ENCODE results near the gene CNGB1. TPM values are rescaled to one million over a fixed set of nuclear protein-coding genes. Genes with fewer than 3 reads are reported as not detected.

CNGB1 gene
- total and polyA plus RNA-seq, 2 of the 13 experiments (the other 11 are each of a cell fraction or from before 2014, with no cell fraction given) = 0.02 to 0.15 TPM

DNA sequence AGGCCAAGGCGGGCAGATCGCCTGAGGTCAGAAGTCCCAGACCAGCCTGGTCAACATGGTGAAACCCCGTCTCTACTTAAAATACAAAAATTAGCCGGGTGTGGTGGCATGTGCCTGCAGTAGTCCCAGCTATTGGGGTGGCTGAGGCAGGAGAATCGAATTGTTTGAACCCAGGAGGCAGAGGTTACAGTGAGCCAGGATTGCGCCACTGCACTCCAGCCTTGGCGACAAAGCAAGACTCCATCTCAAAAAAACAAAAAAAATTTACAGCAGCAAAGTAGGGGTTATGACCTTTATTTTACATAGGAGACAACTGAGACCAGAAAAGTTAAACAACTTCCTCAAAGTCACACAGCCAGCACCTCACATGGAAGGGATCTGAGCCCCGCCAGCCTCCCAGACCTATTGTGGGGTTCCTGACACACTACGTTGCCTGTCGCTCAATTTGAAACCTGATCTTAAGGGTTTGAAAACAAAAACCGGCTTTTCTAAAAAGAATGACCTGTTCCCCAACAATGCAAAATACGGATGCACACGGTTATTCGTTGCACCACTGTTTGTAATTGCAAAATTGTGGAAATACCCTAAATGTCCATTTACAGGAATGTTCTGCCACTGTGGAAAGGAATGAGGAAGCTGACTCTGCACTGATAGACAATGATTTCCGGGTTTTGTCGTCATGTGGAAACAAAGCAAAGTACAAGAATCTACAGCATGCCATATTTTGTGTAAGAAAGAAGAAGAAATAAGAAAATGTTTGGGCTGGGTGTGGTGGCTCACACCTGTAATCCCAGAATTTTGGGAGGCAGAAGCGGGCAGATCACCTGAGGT is 77.2 kb downstream of the CNGB1 start (continued):
- TF ChIP-seq GABPB1 (CRISPR knock-in tag; IDR thresholded peaks at IDR 0.05) (peak; percentile 28; the same call in 1 of the 2 replicates), RAD21 (CRISPR knock-in tag; IDR thresholded peaks at IDR 0.05) (no peak), IRF2 (CRISPR knock-in tag; IDR thresholded peaks at IDR 0.05) (peak; percentile 79), ZNF563 (CRISPR knock-in tag; IDR thresholded peaks at IDR 0.05) (peak; percentile 41; the same call in 1 of the 2 replicates), PAX8 (CRISPR knock-in tag; IDR thresholded peaks at IDR 0.05; ENCODE audit: borderline replicate concordance) (no peak), ATF7 (IDR thresholded peaks at IDR 0.05) (peak; percentile 78), ATF7 (CRISPR knock-in tag; IDR thresholded peaks at IDR 0.05) (no peak), SIX4 (CRISPR knock-in tag; IDR thresholded peaks at IDR 0.05) (peak; percentile 92), SPEN (CRISPR knock-in tag; IDR thresholded peaks at IDR 0.05; ENCODE audit: low read depth) (0 out of 2 replicates have a peak, but pooled peaks have one; percentile 15), PITX1 (CRISPR knock-in tag; IDR thresholded peaks at IDR 0.05) (0 out of 2 replicates have a peak, but pooled peaks have one; percentile 15), ZNF709 (CRISPR knock-in tag; IDR thresholded peaks at IDR 0.05) (peak; percentile 62; the same call in 1 of the 2 replicates), CC2D1A (CRISPR knock-in tag; IDR thresholded peaks at IDR 0.05) (peak; percentile 69; the same call in 1 of the 2 replicates)
- TF ChIP-seq, protein P1, sequence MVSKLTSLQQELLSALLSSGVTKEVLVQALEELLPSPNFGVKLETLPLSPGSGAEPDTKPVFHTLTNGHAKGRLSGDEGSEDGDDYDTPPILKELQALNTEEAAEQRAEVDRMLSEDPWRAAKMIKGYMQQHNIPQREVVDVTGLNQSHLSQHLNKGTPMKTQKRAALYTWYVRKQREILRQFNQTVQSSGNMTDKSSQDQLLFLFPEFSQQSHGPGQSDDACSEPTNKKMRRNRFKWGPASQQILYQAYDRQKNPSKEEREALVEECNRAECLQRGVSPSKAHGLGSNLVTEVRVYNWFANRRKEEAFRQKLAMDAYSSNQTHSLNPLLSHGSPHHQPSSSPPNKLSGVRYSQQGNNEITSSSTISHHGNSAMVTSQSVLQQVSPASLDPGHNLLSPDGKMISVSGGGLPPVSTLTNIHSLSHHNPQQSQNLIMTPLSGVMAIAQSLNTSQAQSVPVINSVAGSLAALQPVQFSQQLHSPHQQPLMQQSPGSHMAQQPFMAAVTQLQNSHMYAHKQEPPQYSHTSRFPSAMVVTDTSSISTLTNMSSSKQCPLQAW (CRISPR knock-in tag; IDR thresholded peaks at IDR 0.05) = peak; percentile 67; the same call in 1 of the 2 replicates
- TF ChIP-seq, protein P2, sequence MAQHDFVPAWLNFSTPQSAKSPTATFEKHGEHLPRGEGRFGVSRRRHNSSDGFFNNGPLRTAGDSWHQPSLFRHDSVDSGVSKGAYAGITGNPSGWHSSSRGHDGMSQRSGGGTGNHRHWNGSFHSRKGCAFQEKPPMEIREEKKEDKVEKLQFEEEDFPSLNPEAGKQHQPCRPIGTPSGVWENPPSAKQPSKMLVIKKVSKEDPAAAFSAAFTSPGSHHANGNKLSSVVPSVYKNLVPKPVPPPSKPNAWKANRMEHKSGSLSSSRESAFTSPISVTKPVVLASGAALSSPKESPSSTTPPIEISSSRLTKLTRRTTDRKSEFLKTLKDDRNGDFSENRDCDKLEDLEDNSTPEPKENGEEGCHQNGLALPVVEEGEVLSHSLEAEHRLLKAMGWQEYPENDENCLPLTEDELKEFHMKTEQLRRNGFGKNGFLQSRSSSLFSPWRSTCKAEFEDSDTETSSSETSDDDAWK (CRISPR knock-in tag; IDR thresholded peaks at IDR 0.05) = no peak
- TF ChIP-seq, protein P3, sequence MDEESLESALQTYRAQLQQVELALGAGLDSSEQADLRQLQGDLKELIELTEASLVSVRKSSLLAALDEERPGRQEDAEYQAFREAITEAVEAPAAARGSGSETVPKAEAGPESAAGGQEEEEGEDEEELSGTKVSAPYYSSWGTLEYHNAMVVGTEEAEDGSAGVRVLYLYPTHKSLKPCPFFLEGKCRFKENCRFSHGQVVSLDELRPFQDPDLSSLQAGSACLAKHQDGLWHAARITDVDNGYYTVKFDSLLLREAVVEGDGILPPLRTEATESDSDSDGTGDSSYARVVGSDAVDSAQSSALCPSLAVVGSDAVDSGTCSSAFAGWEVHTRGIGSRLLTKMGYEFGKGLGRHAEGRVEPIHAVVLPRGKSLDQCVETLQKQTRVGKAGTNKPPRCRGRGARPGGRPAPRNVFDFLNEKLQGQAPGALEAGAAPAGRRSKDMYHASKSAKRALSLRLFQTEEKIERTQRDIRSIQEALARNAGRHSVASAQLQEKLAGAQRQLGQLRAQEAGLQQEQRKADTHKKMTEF (CRISPR knock-in tag; IDR thresholded peaks at IDR 0.05) = peak; percentile 29
- TF ChIP-seq, protein P4, sequence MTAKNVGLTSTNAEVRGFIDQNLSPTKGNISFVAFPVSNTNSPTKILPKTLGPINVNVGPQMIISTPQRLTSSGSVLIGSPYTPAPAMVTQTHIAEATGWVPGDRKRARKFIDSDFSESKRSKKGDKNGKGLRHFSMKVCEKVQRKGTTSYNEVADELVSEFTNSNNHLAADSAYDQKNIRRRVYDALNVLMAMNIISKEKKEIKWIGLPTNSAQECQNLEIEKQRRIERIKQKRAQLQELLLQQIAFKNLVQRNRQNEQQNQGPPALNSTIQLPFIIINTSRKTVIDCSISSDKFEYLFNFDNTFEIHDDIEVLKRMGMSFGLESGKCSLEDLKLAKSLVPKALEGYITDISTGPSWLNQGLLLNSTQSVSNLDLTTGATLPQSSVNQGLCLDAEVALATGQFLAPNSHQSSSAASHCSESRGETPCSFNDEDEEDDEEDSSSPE (CRISPR knock-in tag; IDR thresholded peaks at IDR 0.05) = no peak
- TF ChIP-seq, protein P5, sequence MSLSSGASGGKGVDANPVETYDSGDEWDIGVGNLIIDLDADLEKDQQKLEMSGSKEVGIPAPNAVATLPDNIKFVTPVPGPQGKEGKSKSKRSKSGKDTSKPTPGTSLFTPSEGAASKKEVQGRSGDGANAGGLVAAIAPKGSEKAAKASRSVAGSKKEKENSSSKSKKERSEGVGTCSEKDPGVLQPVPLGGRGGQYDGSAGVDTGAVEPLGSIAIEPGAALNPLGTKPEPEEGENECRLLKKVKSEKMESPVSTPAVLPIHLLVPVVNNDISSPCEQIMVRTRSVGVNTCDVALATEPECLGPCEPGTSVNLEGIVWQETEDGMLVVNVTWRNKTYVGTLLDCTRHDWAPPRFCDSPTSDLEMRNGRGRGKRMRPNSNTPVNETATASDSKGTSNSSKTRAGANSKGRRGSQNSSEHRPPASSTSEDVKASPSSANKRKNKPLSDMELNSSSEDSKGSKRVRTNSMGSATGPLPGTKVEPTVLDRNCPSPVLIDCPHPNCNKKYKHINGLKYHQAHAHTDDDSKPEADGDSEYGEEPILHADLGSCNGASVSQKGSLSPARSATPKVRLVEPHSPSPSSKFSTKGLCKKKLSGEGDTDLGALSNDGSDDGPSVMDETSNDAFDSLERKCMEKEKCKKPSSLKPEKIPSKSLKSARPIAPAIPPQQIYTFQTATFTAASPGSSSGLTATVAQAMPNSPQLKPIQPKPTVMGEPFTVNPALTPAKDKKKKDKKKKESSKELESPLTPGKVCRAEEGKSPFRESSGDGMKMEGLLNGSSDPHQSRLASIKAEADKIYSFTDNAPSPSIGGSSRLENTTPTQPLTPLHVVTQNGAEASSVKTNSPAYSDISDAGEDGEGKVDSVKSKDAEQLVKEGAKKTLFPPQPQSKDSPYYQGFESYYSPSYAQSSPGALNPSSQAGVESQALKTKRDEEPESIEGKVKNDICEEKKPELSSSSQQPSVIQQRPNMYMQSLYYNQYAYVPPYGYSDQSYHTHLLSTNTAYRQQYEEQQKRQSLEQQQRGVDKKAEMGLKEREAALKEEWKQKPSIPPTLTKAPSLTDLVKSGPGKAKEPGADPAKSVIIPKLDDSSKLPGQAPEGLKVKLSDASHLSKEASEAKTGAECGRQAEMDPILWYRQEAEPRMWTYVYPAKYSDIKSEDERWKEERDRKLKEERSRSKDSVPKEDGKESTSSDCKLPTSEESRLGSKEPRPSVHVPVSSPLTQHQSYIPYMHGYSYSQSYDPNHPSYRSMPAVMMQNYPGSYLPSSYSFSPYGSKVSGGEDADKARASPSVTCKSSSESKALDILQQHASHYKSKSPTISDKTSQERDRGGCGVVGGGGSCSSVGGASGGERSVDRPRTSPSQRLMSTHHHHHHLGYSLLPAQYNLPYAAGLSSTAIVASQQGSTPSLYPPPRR (CRISPR knock-in tag; IDR thresholded peaks at IDR 0.05; ENCODE audit: borderline replicate concordance) = 0 out of 2 replicates have a peak, but pooled peaks have one; percentile 35

Data from HepG2 (cell line).